ENCODE data around the gene BOC.

Gene BOC

DNA sequence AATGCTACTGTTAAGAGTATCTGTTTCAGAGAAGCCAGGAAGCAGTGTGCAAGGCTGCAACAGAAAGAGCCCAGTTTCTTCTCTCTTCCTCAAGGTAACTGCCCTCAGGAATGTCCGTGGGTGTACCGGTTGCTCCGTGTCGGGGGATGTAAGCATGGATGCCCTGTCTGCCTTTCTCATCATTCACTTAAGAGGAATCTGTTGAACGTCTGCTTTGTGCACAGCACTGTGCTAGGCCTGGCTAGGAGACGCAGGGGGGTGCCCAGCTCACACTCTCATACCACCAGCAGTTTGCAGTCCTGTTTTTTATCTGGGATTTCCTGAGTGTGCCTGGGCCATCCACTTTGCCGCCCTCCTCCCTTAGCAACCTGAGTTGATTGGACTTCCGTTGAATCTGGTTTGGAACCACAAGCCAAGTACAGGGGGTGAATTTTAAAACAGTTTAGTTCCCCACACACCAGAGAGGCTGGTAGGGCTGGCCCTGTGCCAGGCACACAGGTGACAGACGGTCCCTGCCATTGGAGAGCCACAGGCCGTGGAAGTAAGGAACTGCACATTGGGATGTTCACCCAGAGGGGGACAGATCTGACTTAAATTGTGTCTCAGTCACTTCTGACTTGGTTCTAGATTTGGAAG, 11.2 kb downstream of the BOC start:
- DNase-seq (ENCODE audit: low read depth) = no peak

DNA sequence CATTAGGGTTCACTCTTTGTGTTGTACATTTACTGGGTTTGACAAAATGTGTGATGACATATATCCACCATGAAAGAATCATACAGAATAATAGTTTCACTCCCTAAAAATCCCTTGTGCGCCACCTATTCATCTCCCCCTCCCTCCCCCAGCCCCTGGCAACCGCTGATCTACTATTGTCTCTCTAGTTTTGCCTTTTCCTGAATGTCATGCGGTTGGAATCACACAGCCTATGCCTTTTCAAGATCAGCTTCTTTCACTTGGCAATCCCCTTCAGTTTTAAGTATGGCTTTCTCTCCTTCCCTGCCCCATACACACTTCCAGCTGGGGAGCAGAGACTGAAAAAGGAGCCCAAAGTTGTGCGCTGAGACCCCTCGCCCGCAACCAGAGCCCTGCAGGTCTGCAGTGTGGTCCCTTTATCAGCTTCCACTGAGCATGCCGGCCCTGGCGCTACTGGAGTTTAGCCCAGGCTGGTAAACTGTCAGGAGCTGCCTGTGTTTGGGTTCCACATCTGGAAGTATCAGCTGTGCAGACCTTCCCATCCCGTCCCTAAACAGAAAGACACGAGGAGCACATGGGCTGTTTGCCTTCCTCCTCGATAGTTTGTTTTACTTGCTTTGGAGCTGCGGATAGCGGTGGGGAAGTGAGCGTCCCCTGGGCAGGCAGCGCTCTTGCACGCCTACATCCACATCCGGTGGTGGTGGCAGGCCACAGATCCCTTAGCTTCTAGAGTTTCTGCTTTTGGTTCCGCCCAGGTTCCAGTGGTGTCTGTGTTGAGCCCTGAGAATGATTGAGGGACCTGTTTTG, 12.3 kb downstream of the BOC start:
- DNase-seq (ENCODE audit: low read depth) = no peak

DNA sequence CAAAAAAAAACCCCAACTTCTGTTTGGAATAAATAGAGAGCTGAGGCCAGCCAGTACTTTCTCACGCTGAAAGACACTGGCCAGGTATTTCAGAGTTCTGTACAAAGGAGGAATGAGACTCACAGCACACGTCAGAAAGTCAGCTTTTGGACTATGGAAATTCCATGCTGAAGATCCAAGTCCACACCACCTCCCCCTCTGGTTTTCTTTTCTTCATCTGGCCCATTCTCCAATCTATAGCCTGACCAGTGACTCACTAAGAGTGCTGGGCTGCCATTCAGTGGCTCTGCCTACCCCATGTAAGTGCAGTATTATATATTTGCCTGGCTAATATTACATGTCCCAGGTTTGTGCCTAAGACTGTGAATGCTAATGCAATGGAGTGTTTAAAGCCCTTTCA, 13.9 kb downstream of the BOC start:
- DNase-seq (ENCODE audit: low read depth) = no peak

DNA sequence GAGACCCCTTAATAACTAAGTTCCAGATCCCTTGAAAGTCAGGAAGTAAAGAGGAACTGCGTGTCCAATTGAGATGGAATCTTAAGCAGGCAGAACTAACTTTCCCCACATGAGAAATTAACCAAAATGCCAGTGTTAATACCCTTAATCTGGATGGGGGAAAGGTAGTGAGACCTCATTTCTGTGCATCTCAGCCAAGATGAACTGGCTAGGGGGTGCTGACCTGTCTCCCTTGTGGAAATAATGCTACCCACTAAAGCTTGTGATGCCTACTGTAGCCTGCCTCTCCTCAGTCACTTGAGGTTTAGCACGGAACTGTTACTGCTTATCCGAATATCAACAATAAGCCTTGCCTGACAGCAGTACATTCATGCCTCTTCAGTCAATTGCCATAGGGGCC, 15.1 kb downstream of the BOC start:
- no peak for DNase-seq (ENCODE audit: low read depth)

DNA sequence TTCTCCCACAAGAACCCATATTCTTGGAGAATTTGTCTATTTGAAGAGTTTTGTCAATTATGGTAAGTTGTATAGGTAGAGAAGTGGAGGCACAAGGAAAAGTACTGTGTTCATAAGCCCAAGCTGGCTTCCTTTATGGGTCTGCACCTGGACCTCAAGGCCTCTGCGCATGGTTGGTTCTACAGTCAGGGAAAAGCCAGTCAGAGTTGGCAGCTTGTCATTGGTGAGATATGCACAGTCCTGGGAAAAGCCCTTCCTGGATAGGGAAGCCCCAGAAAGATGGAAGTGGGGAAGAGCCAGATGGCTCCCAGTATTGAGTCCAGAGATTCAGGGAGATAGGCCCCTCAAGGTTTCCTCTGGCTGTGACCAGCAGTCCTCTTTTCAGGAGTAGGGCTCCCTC, 15.8 kb downstream of the BOC start:
- DNase-seq (ENCODE audit: low read depth) = no peak

DNA sequence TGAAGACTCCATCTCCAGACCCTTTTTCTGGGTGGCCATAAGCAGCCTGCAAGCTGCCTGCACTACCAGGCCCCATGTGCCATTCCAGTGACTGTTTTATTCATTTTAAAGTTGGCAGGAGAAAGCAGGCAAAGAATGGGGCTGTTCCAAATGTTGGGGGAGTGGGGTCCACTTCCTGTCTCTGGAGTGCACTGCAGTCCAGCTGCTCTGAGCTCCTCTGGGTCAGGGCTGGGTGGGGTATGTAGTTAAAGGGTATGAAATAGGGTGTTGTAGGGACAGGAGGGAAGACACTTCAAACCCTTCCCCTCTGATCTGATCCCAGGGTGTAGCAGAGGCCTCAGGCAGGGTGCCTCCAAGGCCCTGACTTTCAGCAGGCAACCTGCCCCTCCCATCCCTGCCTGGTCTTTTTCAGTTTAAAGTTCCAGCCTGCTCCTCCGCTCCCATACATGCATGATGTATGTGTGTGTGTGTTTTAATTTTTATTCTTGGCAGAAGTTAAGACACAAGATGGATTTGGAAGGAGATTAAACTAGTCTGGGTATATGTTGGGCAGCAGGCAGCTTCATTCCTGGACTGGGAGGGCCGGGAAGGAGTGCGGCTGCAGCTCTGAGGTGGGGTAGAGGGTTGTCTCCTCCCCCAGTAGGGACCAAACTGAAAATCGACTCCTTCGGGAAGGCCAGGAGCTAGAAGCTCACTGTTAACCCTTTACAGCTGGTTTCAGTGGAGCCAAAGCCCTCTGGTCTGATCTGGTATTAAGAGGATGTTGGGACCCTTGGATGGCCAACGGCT, 17.3 kb downstream of the BOC start:
- no peak for DNase-seq (ENCODE audit: low read depth)

DNA sequence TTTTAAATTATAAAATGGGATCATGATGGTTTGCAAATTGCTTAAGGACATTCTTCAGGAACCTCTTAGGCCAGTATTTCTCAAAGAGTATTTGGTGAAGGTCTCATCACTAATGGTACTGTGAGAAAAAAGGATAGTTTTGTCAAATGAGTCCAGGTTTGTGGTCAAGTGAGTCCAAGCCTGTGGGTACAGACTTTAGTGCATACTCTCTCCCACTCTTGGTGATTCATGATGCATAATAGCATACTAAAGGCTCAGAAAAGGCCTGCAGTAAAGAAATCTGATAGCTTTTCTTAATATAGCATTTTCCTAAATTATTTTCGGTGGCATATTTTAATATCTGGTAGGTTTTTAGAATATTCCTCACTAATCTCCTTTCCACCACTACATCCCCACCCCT, 20.0 kb downstream of the BOC start:
- no peak for DNase-seq (ENCODE audit: low read depth)

DNA sequence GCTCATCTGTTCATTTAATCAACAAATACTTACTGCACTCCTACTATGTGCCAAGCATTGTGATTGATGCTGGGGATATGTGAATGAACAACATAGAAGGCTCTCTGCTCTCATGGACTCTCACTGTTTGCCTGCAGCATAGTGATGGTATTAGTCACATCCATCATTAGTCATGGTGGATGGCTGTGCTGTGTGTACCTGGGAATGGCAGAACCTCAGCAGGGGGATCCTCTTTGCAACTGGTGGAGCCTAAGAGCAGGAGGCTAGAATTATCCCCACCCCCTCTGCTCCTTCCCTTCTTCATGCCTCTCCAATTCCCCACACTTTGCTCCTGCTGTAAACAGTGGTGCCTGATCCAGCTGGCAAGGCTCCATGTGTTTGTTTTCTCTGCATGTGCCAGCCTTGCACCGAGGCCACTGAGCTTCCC, 20.5 kb downstream of the BOC start:
- peak; percentile 74 for DNase-seq (ENCODE audit: low read depth)

DNA sequence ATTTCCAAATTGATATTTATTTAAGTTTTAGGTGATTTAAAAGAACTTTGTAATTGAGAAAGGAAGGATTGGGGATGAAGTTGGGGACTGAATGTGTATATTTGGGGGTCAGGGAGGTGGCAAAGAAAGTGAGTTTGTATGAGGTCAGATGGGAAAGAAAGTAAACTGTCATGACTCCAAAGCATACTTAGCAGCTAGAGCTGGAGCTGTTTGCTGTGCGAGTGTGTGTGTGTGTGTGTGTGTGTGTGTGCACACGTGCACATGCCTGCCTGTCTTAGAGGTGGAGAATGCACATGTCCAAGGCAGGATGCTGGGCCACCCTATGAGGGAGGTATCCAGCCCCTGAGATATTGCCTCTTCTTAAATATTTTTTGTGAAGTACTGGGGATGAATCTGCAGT, 21.0 kb downstream of the BOC start:
- no peak for DNase-seq (ENCODE audit: low read depth)

DNA sequence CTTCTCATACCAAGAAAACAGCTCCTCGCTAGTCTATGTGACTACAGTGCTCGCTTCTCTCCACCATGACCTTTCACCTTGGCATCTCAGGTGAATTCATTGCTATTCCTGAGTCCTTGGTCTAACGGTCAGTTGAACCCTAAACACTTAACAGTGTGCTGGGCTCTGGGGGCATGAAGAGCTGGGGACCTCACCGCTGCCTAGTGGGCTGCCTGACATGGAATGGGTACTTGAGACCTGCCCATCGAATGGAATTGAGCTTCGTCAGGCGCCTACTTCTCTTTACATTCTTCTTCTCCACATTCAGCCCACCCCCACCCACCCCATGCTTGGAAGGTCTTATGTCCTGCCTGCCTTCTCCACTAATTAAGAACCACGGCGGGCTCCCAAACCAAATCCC, 22.1 kb downstream of the BOC start:
- DNase-seq (ENCODE audit: low read depth) = no peak

DNA sequence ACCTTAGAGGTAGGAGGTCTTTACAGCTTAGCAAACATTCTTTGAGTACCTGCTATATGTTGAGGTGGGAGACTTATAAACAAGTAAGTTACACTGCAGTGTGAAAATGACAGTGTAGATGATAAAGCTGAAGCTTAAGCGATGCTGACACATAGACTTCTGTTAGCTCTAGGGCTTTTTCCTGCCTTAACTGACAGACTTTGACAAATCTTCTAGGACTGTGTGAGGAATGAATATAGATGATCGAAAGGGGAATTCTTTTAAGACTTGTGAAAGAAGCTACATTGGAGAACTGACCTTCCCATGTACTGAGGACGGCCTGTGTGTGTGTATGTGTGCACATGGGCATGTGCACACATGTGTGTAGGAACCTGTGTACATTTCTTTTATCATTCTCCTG, 22.7 kb downstream of the BOC start:
- DNase-seq (ENCODE audit: low read depth) = no peak

DNA sequence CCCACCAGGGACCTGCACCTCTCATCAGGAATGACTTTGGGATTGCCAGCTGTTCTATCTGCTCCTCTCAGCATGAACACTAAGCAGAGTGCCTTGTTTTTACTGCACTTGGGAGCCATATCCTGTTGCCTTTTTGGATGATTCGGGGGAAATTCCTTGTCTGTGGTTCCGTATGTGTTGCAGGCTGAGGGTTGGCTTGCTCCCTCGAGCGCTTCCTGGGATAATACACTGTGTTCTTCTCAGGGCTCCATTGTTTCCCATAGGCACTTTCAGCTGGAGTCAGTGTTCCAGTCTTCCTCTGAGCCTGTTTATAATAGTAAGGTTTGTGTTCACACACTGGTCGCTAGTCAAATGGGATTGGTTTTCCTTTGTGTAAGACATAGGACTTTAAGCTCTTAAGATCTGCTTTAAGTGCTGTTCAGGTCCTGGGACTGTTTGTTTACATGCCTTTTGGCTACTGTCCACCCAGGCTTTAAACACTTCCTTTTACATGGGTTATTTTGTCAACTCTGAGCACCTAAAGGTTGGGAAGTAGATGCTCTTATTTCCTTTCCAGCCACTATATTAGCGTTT, 23.4 kb downstream of the BOC start:
- no peak for DNase-seq (ENCODE audit: low read depth)

DNA sequence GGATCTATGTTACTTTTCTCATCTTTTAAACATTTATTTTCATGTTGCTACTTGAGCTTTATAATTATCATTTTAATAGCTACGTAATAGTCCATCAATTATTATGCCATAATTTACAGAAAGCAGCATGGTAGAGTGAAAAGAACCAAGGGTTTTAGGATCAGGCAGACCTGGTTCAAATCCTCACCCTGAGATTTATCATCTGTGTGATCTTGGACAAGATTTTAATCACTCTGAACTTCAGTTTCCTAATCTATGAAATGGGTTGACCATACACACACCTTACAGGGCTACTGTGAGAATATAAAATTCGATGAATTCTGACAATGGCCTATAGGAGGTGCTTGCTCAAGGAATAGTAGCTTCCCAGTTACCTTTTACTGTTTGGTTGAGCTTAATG, 27.1 kb downstream of the BOC start:
- DNase-seq (ENCODE audit: low read depth) = no peak

DNA sequence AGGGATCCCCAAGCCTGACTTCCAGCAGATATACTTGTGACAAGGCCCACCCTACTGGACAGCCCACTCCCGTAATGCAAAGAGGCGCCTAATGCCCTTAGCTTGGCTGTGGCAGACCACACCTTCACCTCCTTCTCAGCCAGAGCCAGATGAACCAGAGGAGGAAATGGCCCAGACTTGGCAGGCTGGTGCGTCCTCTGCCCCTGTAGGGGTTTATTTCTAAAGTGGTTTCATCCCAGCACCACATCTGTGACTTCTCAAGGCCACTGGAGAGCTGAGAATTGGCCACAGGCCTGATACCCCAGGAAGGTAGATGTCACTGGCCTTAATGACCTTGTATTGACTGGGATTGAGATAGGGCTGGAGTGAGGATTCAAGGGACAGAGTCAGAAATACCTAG, 29.5 kb downstream of the BOC start:
- DNase-seq (ENCODE audit: low read depth) = no peak

DNA sequence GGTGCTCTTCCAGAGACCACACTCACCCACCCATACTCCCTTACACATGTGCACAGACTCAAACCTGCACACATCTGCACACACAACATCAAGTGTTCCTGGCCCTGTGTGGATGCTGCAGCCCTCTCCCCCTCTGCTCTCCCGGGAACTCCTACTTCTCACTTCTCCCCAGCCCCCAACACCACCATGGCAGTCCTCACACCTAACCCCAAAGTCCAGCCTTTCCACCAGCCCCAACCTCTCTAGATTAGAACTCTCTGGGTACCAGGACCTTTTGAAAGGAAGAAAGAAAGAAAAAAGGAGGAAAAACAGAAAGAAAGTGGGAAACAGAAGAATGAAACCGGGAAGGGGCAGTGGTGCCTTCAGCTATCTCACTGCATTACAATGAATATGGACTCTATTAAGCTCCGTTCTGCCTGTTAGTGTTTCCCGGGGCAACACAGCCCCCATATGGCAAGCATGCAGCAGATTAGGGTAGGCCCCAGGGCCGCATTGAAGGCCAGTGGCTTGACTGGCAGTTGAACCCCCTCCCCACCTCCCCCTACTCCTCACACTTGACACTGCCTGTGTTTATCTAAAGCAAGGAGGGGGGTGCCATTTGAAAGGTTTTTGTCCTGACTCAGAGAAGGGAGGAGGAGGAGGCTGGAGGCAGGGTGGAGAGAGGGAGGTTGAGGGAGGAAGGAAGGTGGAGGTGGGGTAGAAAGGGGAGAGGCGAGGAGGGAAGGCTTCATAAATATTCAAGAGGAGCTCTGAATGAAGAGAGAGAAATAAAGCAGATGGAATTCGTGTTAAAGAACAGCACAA, 30.1 kb downstream of the BOC start:
- DNase-seq (ENCODE audit: low read depth) = no peak

DNA sequence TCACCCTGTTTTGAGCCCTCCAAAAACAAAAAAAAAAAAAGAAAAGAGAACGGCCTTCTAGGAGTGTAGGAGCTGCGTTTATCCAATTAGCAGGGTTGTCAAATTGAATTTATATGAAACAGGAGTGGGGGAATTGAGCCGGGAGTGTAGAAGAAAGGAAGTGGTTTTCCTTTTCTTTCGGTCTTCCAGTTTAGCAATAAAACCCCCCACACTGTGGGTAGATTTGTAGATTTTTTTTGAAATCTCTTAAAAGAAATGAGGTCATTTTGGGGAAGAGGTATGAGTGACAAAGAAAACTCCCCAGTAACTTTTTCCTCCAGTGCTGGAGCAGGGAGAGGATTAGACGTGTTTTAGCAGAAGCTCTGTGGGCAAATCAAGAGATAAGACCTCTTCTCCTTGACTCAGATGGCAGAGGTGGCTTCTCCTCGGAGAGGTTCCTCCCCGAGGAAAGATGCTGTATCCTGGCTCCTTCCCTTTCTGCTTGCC, 30.8 kb downstream of the BOC start:
- DNase-seq (ENCODE audit: low read depth) = no peak

DNA sequence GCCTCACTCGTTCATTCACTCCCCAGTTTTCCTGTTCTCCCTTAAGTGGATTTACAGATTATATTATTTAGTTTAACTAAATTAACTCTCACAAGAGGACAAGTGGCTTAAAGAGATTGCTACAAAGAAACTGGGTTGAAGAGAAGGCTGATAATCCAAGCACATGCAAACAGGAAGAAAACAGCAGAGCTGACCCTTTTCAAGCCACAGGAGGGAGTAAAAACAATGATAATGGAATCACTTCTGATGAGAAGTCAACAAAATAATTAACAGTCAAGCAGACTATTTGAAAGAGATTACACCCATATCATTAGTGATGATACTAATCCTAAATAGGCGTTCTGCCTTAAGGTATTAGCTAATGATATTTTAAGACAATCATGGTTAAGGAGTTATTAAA, 31.7 kb downstream of the BOC start:
- no peak for DNase-seq (ENCODE audit: low read depth)

DNA sequence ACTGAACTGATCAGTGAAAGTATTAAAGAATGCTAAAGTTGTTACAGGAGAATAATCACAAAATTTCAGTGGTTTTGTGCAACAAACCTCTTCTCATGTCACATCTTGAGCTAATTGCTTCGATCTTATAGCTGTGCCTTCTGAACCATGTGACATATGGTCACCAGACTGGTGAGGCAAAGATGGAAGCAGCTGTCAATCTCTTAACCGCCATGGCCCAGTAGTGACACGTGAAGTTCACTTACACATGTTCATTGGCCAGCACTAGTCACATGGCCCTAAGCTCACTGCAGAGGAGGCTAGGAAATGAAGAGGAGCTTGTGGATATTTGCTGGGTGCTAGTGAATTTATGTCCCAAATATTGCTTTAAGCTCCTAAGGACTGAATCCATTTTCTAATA, 32.5 kb downstream of the BOC start:
- no peak for DNase-seq (ENCODE audit: low read depth)

DNA sequence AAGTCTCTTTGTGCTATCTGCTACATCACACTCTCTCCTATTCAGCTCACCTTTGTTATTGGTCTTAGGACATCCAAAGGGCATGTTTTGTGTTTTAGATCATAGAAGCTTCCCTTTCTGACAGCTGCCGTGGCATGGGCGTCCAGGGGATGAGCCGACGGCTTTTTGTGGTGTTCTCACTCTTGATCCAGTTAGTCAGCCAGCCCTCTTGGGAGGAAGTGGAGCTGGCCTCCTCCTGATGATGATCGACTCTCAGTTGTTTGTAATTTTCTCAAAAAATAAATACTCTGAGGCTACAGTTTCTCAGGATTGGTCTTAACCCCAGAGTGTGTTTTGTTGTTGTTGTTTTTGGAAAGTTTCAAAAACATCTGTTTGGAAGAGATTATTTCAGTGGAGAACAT, 34.4 kb downstream of the BOC start:
- no peak for DNase-seq (ENCODE audit: low read depth)

DNA sequence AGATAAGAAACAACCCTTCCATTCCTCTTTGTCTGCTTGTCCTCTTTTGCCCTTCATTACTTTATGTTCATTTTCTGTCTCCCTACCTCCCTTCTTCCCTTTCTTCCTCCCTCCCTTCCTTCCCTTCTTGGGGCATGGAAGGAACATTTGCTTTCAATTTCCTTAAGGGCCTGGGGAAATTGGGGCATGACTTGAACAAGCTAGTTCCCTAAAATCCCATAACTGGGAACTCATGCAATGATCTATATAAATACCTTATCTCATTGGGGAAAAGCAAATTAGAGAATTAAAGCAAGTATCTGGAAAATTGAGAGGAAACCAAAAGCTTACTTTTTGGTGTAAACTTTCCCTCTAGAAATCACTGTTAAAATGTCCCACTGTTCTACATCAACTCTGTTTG, 35.7 kb downstream of the BOC start:
- no peak for DNase-seq (ENCODE audit: low read depth)

DNA sequence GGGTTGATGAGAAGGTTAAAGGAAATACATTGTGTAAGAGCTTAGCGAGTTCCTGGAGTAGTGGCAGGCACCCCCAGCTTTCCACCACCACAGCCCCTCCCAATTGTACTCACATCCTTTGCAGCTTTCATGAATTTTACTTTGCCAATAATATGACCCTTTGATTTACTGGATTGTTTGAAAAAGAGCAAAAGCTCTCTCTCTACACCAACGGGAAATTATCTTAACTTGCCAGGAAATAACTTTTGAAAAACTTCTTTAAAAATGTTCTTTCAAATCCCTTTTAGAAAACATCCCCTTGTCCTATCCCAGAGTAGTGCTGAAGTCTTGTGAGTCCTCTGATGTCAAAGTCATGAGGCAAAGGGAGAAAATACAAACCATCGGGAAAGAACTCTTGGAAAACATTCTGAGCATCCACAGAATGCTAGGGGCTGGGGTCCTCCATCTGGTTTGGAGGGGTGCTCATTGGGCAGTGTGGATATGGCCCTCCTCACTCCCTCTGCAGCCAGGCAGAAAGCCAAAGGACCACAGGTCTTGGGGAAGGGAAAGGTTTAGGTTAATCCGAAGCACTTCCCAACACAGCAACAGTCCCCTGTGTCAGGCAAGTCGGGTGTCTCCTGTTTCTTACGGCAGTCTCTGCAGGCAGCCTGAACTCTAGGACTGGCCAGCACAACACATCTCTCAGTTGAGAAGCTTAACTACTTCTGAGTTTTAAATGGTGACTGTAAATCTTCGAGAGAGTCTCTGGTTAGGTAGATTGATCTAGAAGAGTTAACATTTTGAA, 36.5 kb downstream of the BOC start:
- DNase-seq (ENCODE audit: low read depth) = no peak

Data from HS-5 (cell line).